HG02981 (cell line): ENCODE measurements around the gene GMPS.

ENCODE experiments used
- ATAC-seq: cut with Tn5 transposase; IDR thresholded peaks from one replicate; pipeline ENCODE4 v1.9.1; 2021; ENCODE audit warnings: mild to moderate bottlenecking, moderate library complexity; ENCODE audit not compliant: unreplicated experiment

Gene GMPS

GRCh38 chr3:155991212-155991611, 120.8 kb downstream of the GMPS start:
- no peak for ATAC-seq

- ATAC-seq = no peak
These were observed 121.4 kb downstream of the GMPS start for GRCh38 chr3:155991847-155992246.
